Fibroblast of gingiva (primary cell): ENCODE measurements around the gene C12orf57.

Experiments used
- DNase-seq: peaks from one replicate; pipeline ENCODE4 v3.0.0-alpha.2; 2011; ENCODE audit warnings: low read depth

Gene C12orf57

GRCh38 chr12:6965026-6965661, 21.3 kb downstream of the C12orf57 start:
- DNase-seq, result peak; percentile 83

- no peak for DNase-seq
Measured at GRCh38 chr12:6965714-6966113, 21.9 kb downstream of the C12orf57 start.

GRCh38 chr12:6966351-6966750, 22.5 kb downstream of the C12orf57 start:
- DNase-seq, result no peak

- DNase-seq, result no peak
Measured at GRCh38 chr12:6967651-6968100, 23.9 kb downstream of the C12orf57 start.

- no peak for DNase-seq
Measured at GRCh38 chr12:6968426-6968825, 24.6 kb downstream of the C12orf57 start.

DNA sequence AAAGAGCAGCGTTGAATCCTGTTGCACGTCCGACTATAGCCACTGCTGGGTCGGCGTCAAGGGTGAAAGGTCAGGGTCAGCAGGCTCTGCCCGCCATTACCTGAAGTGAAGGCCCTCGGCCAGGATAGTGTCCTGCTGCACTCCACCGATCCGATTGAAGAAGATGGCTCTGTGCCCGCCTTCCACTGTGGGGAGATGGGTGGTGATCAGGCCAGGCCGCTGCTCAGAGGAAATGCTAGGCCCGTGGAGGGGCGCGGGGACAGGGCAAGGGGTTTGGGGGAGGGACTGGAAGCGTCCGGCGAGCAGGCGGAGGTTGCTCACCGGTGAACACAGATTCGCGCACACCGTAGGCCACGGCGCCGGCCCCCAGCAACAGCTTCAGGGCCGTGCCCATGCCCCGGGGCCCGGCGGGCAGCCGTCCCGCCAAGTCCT, 26.3 kb downstream of the C12orf57 start:
- DNase-seq, result no peak

DNA sequence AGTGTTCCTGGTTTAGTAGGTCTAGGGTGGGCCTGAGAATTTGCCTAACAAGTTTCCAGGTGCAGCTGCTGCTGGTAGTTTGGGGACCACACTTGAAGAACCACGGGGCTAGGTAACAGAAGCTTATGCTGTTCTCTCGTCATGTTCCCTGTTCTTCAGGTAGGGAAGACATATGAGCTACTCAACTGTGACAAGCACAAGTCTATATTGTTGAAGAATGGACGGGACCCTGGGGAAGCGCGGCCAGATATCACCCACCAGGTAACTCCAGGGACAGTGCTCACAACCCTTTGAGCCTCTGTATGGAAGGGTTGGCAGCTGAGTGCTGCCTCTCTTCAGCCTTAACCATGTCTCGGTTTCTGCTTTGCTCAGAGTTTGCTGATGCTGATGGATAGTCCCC, 30.4 kb downstream of the C12orf57 start:
- DNase-seq, result no peak

DNA sequence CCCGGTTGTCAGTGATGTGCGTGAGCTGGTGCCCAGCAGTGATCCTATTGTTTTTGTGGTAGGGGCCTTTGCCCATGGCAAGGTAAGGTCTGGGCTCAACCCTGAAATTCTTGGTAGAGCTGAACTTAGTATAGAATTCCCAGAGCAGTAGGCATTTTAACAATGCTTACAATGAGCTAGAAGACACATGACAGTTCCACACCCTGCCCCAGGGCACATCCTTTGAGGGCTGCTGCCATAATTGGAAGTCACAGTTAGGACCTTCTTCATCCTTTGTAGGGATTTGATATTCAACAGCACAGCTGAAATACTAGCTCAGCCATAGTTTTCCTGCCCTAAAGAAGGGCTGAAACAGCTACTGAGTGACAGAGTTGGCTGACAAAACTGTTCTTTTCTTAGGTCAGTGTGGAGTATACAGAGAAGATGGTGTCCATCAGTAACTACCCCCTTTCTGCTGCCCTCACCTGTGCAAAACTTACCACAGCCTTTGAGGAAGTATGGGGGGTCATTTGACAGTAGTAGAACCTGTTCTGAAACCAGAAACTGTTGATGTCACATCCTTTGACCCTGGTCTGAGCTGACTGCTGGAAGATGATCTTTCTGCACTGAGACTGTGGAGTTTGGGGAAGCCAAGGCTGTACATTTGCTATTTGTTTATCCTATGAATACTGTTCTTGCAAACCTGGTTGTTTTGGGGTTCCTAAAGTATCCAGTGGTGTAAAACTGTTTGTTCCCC, 31.6 kb downstream of the C12orf57 start:
- no peak for DNase-seq

- no peak for DNase-seq
Measured at GRCh38 chr12:6977653-6978052, 33.8 kb downstream of the C12orf57 start.

- no peak for DNase-seq
Measured at GRCh38 chr12:6978188-6978587, 34.4 kb downstream of the C12orf57 start.

DNA sequence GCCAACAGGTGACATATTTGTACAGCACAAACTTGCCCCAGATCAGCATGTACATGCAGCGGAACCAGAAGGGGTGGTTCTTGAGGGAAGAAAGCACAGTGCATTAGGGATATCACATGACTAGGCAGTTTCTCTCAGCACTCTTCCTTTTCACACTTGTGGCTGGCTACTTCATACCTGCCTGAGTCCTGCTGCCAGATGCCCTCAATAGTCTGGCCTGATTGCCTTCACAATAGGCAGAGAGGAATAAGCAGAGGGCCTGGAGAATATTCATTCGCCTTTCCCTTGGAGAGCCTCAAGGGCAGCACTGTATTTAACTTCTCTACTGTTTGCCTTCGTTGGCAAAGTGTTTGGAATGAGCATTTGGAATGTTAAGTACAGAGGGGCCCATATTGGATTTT, 34.8 kb downstream of the C12orf57 start:
- DNase-seq, result no peak

DNA sequence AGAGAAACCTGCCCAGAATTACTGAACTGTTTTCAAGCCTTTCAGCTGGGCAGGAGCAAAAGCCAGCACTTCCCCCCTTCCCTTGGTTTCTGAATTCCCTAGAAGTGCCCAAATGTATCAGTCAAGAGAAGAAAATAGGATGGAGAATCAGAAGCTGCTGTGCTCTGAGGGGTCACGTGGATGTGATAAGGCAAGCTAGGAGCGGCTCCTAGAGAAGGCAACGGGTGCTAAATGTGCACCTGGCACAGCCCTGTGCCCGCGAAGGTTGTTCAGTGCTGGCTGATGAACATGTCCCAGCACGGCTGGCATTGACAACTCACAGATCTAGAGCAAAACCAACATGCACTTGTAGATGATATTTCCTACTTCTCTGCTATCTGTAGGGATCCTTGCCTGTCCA, 35.2 kb downstream of the C12orf57 start:
- DNase-seq, result no peak

DNA sequence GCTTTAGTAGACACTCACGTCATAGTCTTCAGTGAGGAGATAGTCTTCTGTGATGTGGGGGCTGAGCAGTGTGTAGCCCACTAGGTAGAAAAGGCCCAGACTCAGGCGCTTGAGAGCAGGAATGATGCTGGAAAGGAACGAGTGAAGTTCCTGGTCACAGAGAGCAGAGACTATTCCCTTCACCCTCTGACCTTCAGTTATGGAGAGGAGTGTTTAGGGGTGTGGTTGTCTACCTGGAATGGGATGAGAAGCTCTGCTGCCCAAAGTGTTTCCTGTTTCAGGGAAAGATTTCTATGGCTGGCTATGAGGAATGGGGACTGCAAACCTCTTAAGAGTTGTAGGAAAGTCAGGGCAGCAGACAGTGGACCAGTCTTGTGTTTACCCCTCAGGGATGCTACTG, 35.6 kb downstream of the C12orf57 start:
- no peak for DNase-seq

DNA sequence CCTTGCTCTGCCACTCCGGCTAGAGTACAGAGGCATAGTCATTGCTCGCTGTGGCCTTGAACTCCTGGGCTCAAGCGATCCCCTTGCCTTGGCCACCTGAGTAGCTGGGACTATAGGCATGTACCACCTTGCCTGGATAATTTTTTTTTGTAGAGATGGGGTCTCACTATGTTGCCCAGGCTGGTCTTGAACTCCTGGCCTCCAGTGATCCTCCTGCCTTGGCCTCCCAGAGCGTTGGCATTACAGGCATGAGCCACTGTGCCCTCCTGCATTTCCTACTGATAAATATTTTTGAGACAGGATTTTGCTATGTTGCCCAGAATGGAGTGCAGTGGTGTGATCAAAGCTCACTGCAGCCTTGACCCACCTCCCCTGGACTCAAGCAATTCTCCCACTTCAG, 36.3 kb downstream of the C12orf57 start:
- DNase-seq, result no peak

DNA sequence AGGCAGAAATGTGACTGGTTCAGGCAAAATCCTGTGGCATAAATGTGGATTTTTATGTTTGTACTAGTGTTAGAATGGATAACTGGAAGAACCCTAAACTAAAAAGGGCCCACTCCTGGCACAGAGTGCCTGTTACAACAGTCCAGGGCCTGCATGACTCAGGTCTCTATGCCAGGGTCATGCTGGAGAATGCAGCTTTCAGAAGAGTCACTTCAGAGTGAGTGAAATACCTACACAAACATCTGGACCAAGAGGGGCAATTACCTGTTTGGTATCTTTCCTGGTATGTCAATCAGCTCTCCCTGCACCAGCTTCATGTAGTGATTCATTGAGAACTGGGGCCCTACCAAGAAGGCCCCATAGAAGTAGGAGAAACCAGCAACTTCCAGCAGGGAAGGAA, 36.9 kb downstream of the C12orf57 start:
- DNase-seq, result no peak

DNA sequence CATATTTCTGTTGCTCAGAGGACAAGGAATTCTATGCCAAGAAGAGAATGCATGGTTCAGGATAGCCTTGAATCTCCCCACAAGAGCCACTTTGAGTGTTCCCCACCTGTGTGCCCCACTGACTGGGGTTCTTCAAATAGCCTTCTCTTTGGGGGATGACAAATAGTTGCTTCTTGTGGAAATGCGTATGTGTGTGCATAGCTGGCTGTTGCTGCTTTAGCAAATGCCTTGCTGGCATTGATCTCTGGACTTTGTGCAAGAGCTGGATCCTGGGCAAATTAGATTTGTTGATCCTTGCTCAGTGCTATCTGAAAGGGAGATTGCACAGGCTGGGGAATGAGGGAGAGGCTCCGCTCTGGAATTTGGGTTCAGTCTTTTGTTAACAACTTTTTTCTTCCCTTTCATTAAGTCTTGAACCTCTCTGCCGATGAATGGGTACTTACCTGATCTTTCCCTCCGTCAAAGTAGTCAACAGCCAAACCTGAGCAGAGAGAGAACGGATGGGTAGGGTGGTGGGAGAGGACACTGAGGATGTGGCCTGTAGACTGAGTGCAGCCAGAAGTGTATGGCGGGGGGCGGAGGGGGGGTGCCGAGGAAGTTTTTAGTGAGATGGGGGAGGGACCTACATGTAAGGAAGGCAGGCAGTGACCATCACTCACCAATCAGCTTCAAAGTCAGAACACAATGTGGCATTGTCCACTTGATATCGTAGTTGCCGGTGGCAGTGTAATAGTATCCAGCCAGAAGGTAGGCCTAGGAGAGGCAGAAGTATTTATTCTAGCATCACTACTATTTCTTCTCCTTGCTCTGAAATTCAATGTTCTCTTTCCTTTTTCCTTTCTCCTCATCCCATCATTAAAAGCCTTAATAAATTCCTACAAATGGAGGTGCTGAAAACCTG, 37.6 kb downstream of the C12orf57 start:
- DNase-seq, result no peak

- DNase-seq, result no peak
Measured at GRCh38 chr12:6982532-6982931, 38.7 kb downstream of the C12orf57 start.

- no peak for DNase-seq
Measured at GRCh38 chr12:6987956-6988553, 44.2 kb downstream of the C12orf57 start.
